ENCODE results near the gene TAOK1.

Gene TAOK1

GRCh38 chr17:29358416-29358815 is 31.7 kb upstream of the TAOK1 start:
- Histone ChIP-seq H3K27me3 (ENCODE audit: insufficient read depth, low read depth, severe bottlenecking) (no peaks in the 10 kb centered on the region), H3K36me3 (no peaks in the 10 kb centered on the region), H3K27ac (no peak overlapping the region), H3K4me3 (ENCODE audit: low read depth, low read length) (no peak overlapping the region), H3K9me3 (ENCODE audit: severe bottlenecking) (no peaks in the 10 kb centered on the region)
- TF ChIP-seq CTCF (IDR thresholded peaks at IDR 0.05; ENCODE audit: low read depth, low read length), result no peak
- no peak for DNase-seq

GRCh38 chr17:29359777-29360176 is 30.4 kb upstream of the TAOK1 start:
- Histone ChIP-seq H3K4me3 (ENCODE audit: low read depth, low read length) (no peak overlapping the region), H3K27me3 (ENCODE audit: insufficient read depth, low read depth, severe bottlenecking) (no peaks in the 10 kb centered on the region), H3K9me3 (ENCODE audit: severe bottlenecking) (no peaks in the 10 kb centered on the region), H3K27ac (no peak overlapping the region), H3K36me3 (no peaks in the 10 kb centered on the region)
- no peak for DNase-seq
- TF ChIP-seq CTCF (IDR thresholded peaks at IDR 0.05; ENCODE audit: low read depth, low read length), result no peak

GRCh38 chr17:29363716-29364115 is 26.4 kb upstream of the TAOK1 start:
- TF ChIP-seq CTCF (IDR thresholded peaks at IDR 0.05; ENCODE audit: low read depth, low read length), result no peak

GRCh38 chr17:29364691-29365090 is 25.5 kb upstream of the TAOK1 start:
- Histone ChIP-seq H3K9me3 (ENCODE audit: severe bottlenecking) (no peaks in the 10 kb centered on the region), H3K27me3 (ENCODE audit: insufficient read depth, low read depth, severe bottlenecking) (no peaks in the 10 kb centered on the region), H3K27ac (no peak overlapping the region), H3K36me3 (no peaks in the 10 kb centered on the region), H3K4me3 (ENCODE audit: low read depth, low read length) (no peak overlapping the region)
- no peak for DNase-seq
- TF ChIP-seq CTCF (IDR thresholded peaks at IDR 0.05; ENCODE audit: low read depth, low read length), result no peak

More at GRCh38 chr17:29363716-29364115, 26.4 kb upstream of the TAOK1 start:
- Histone ChIP-seq H3K36me3 (no peaks in the 10 kb centered on the region), H3K4me3 (ENCODE audit: low read depth, low read length) (no peak overlapping the region), H3K27ac (no peak overlapping the region; the same call in 1 of the 2 replicates), H3K27me3 (ENCODE audit: insufficient read depth, low read depth, severe bottlenecking) (no peaks in the 10 kb centered on the region), H3K9me3 (ENCODE audit: severe bottlenecking) (no peaks in the 10 kb centered on the region)
- DNase-seq, result no peak

GRCh38 chr17:29368161-29368560 is 22.0 kb upstream of the TAOK1 start:
- Histone ChIP-seq H3K27ac (no peak overlapping the region), H3K9me3 (ENCODE audit: severe bottlenecking) (no peaks in the 10 kb centered on the region), H3K4me3 (ENCODE audit: low read depth, low read length) (no peak overlapping the region), H3K36me3 (no peaks in the 10 kb centered on the region), H3K27me3 (ENCODE audit: insufficient read depth, low read depth, severe bottlenecking) (no peaks in the 10 kb centered on the region)
- no peak for TF ChIP-seq CTCF (IDR thresholded peaks at IDR 0.05; ENCODE audit: low read depth, low read length)
- DNase-seq, result no peak

- no peak for TF ChIP-seq CTCF (IDR thresholded peaks at IDR 0.05; ENCODE audit: low read depth, low read length)
- Histone ChIP-seq H3K27ac (no peak overlapping the region), H3K9me3 (ENCODE audit: severe bottlenecking) (no peaks in the 10 kb centered on the region), H3K36me3 (no peaks in the 10 kb centered on the region), H3K4me3 (ENCODE audit: low read depth, low read length) (no peak overlapping the region), H3K27me3 (ENCODE audit: insufficient read depth, low read depth, severe bottlenecking) (no peaks in the 10 kb centered on the region)
- DNase-seq, result no peak
Observed at GRCh38 chr17:29368926-29369325, 21.2 kb upstream of the TAOK1 start.

All from WERI-Rb-1 (cell line).